22Rv1 (cell line): ENCODE data around the gene TMEM37.

Experiments
- ZFX ChIP-seq: fragments of 450-650 bp; IDR thresholded peaks from 2 replicates; pipeline ENCODE4 v1.6.1; 2017; ENCODE audit warnings: antibody characterized with exemption, borderline replicate concordance
- TF ChIP-seq, protein P1 (sequence below): fragments of 450-650 bp; IDR thresholded peaks from 2 replicates; pipeline ENCODE4 v1.5.1; 2017; ENCODE audit warnings: mild to moderate bottlenecking

DNA sequence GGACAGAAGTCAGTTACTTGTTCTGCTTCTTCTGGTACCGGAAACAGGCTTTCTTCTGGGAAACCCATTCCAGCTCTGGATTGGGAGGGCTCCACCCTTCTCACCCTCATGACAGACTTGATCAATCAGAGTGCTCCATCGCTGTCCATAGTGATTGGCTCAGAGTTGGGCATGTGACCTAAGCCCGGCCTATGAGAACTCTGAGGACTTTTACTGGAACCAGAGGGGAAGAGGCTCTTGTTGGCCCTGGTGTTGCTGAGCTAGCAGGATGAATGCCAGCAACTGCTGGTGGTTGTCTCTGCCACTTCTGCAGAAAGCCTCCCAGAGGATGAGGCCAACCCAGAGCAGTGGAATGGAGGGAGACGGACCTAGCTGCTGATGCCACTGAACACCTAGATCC lies 33.3 kb downstream of the TMEM37 start:
- TF ChIP-seq, protein P1, sequence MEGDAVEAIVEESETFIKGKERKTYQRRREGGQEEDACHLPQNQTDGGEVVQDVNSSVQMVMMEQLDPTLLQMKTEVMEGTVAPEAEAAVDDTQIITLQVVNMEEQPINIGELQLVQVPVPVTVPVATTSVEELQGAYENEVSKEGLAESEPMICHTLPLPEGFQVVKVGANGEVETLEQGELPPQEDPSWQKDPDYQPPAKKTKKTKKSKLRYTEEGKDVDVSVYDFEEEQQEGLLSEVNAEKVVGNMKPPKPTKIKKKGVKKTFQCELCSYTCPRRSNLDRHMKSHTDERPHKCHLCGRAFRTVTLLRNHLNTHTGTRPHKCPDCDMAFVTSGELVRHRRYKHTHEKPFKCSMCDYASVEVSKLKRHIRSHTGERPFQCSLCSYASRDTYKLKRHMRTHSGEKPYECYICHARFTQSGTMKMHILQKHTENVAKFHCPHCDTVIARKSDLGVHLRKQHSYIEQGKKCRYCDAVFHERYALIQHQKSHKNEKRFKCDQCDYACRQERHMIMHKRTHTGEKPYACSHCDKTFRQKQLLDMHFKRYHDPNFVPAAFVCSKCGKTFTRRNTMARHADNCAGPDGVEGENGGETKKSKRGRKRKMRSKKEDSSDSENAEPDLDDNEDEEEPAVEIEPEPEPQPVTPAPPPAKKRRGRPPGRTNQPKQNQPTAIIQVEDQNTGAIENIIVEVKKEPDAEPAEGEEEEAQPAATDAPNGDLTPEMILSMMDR, result no peak
- no peak for TF ChIP-seq ZFX
